ENCODE data around the gene LSM6. TPM values are rescaled to one million over a fixed set of nuclear protein-coding genes. Genes with fewer than 3 reads are reported as not detected.

LSM6 gene
- total RNA-seq, 2 donors from 2014 or later = 10.4 to 34.3 TPM

- H3K36me3 ChIP-seq (replicated peaks in 1 of 2; ENCODE audit: insufficient read depth in 1 of 2, low read depth in 2 of 2) = no peaks in the 10 kb centered on the region
- no peak for DNase-seq
- H3K27me3 ChIP-seq = no peaks in the 10 kb centered on the region
- no peak for ATAC-seq
- no peaks in the 10 kb centered on the region for H3K9me3 ChIP-seq
- intact Hi-C loops (cut with DNase I) = no loop called here
- TF ChIP-seq POLR2A (IDR thresholded peaks at IDR 0.05) = no peak
- TF ChIP-seq CTCF (IDR thresholded peaks at IDR 0.05) = no peak
- H3K4me1 ChIP-seq = no peaks in the 10 kb centered on the region
- no peak overlapping the region for H3K4me3 ChIP-seq
- H3K27ac ChIP-seq = no peak overlapping the region
Observed at GRCh38 chr4:146142768-146143167, 32.8 kb upstream of the LSM6 start.

GRCh38 chr4:146143888-146144287 lies 31.6 kb upstream of the LSM6 start:
- intact Hi-C loops (cut with DNase I) = no loop called here
- no peak for TF ChIP-seq CTCF (IDR thresholded peaks at IDR 0.05)
- TF ChIP-seq POLR2A (IDR thresholded peaks at IDR 0.05) = no peak
- Histone ChIP-seq H3K27me3 (no peaks in the 10 kb centered on the region), H3K9me3 (no peaks in the 10 kb centered on the region), H3K36me3 (replicated peaks in 1 of 2; ENCODE audit: insufficient read depth in 1 of 2, low read depth in 2 of 2) (no peaks in the 10 kb centered on the region), H3K27ac (no peak overlapping the region), H3K4me1 (no peaks in the 10 kb centered on the region), H3K4me3 (no peak overlapping the region)
- DNase-seq = peak in 1 of 4 donors; percentile 20
- ATAC-seq = no peak
- WGBS, 2 donors = 78 to 92% methylated on average over 3 of the region's 3 CpGs

- intact Hi-C loops (cut with DNase I) = no loop called here
- no peak for ATAC-seq
- Histone ChIP-seq H3K4me3 (no peak overlapping the region), H3K27me3 (no peaks in the 10 kb centered on the region), H3K4me1 (no peaks in the 10 kb centered on the region), H3K27ac (no peak overlapping the region), H3K36me3 (replicated peaks in 1 of 2; ENCODE audit: insufficient read depth in 1 of 2, low read depth in 2 of 2) (no peaks in the 10 kb centered on the region), H3K9me3 (no peaks in the 10 kb centered on the region)
- DNase-seq = no peak
- no peak for TF ChIP-seq POLR2A (IDR thresholded peaks at IDR 0.05)
- 73 to 82% methylated on average over 3 of the region's 3 CpGs for WGBS, 2 donors
Observed at GRCh38 chr4:146146918-146147317, 28.6 kb upstream of the LSM6 start.

GRCh38 chr4:146148021-146148420 lies 27.5 kb upstream of the LSM6 start:
- WGBS, 2 donors = 69 to 72% methylated on average over 4 of the region's 4 CpGs
- no peaks in the 10 kb centered on the region for H3K9me3 ChIP-seq
- ATAC-seq (no peak), DNase-seq (no peak)
- H3K36me3 ChIP-seq (replicated peaks in 1 of 2; ENCODE audit: insufficient read depth in 1 of 2, low read depth in 2 of 2) = no peaks in the 10 kb centered on the region
- intact Hi-C loops (cut with DNase I) = no loop called here
- no peak for TF ChIP-seq POLR2A (IDR thresholded peaks at IDR 0.05)
- TF ChIP-seq CTCF (IDR thresholded peaks at IDR 0.05) = no peak
- H3K27ac ChIP-seq = no peak overlapping the region
- no peaks in the 10 kb centered on the region for H3K4me1 ChIP-seq
- no peak overlapping the region for H3K4me3 ChIP-seq
- no peaks in the 10 kb centered on the region for H3K27me3 ChIP-seq

GRCh38 chr4:146154057-146154456 lies 21.5 kb upstream of the LSM6 start:
- DNase-seq (no peak), ATAC-seq (no peak)
- no peaks in the 10 kb centered on the region for H3K9me3 ChIP-seq
- no peak overlapping the region for H3K4me3 ChIP-seq
- no peaks in the 10 kb centered on the region for H3K4me1 ChIP-seq
- 21 to 22% methylated on average over 2 of the region's 2 CpGs for WGBS, 2 donors
- no peak for TF ChIP-seq CTCF (IDR thresholded peaks at IDR 0.05)
- no peak for TF ChIP-seq POLR2A (IDR thresholded peaks at IDR 0.05)
- no peaks in the 10 kb centered on the region for H3K27me3 ChIP-seq
- no peak overlapping the region for H3K27ac ChIP-seq
- intact Hi-C loops (cut with DNase I) = no loop called here
- H3K36me3 ChIP-seq (replicated peaks in 1 of 2; ENCODE audit: insufficient read depth in 1 of 2, low read depth in 2 of 2) = no peaks in the 10 kb centered on the region
